H9 (cell line): ENCODE results near the gene BRMS1. TPM values are rescaled to one million over a fixed set of nuclear protein-coding genes. Genes with fewer than 3 reads are reported as not detected.

ENCODE experiments used
- DNase-seq: peaks from one replicate; pipeline ENCODE4 v3.0.0-alpha.2; 2017
- H2AFZ ChIP-seq: one replicate; pipeline ENCODE4 v1.6.1; 2013; ENCODE audit warnings: mild to moderate bottlenecking, low read length, control low read depth, moderate library complexity
- H2AK5ac ChIP-seq: 2 replicates; pipeline ENCODE4 v1.6.1; 2013; ENCODE audit warnings: low read length, control low read depth, mixed read lengths; ENCODE audit not compliant: insufficient read length
- H2BK120ac ChIP-seq: one replicate; pipeline ENCODE4 v1.6.1; 2013; ENCODE audit warnings: low read depth, mild to moderate bottlenecking, low read length, control low read depth, inconsistent platforms; ENCODE audit not compliant: poor library complexity, severe bottlenecking
- H2BK12ac ChIP-seq: 2 replicates; pipeline ENCODE4 v1.6.1; 2013; ENCODE audit warnings: low read length, control low read depth, mixed read lengths, low read depth; ENCODE audit not compliant: insufficient read length
- H2BK15ac ChIP-seq: 2 replicates; pipeline ENCODE4 v1.6.1; 2013; ENCODE audit warnings: low read depth, low read length, control low read depth
- H2BK20ac ChIP-seq: one replicate; pipeline ENCODE4 v1.6.1; 2013; ENCODE audit warnings: low read depth, mild to moderate bottlenecking, low read length, control low read depth, inconsistent platforms; ENCODE audit not compliant: poor library complexity, severe bottlenecking
- H2BK5ac ChIP-seq: 2 replicates; pipeline ENCODE4 v1.6.1; 2013; ENCODE audit warnings: low read length, control low read depth, mixed read lengths; ENCODE audit not compliant: insufficient read length
- H3K14ac ChIP-seq: 2 replicates; pipeline ENCODE4 v1.6.1; 2013; ENCODE audit warnings: low read length, control low read depth; ENCODE audit not compliant: insufficient read depth
- H3K18ac ChIP-seq: 2 replicates; pipeline ENCODE4 v1.6.1; 2013; ENCODE audit warnings: low read depth, mild to moderate bottlenecking, mixed read lengths, low read length, control low read depth; ENCODE audit not compliant: insufficient read length
- H3K23ac ChIP-seq: 2 replicates; pipeline ENCODE4 v1.6.1; 2013; ENCODE audit warnings: low read length, control low read depth, mixed read lengths, low read depth; ENCODE audit not compliant: insufficient read length
- H3K23me2 ChIP-seq: 2 replicates; pipeline ENCODE4 v1.6.1; 2013; ENCODE audit warnings: low read depth, mild to moderate bottlenecking, mixed read lengths, low read length, control low read depth; ENCODE audit not compliant: insufficient read length, poor library complexity, severe bottlenecking
- H3K27ac ChIP-seq: 2 replicates; pipeline ENCODE4 v1.5.1; 2013; ENCODE audit warnings: low read length, control low read depth, mixed read lengths, low read depth; ENCODE audit not compliant: insufficient read length
- H3K27me3 ChIP-seq: 2 replicates; pipeline ENCODE4 v1.6.1; 2013; ENCODE audit warnings: low read length, control low read depth, inconsistent platforms; ENCODE audit not compliant: insufficient read depth
- H3K4ac ChIP-seq: 2 replicates; pipeline ENCODE4 v1.6.1; 2013; ENCODE audit warnings: low read depth, mild to moderate bottlenecking, control low read depth, inconsistent platforms, low read length, moderate library complexity
- H3K4me1 ChIP-seq: 2 replicates; pipeline ENCODE4 v1.6.1; 2013; ENCODE audit warnings: low read length, control low read depth, inconsistent platforms; ENCODE audit not compliant: insufficient read depth
- H3K4me2 ChIP-seq: 2 replicates; pipeline ENCODE4 v1.6.1; 2013; ENCODE audit warnings: low read length, control low read depth, mixed read lengths; ENCODE audit not compliant: insufficient read length, insufficient read depth
- H3K56ac ChIP-seq: 2 replicates; pipeline ENCODE4 v1.6.1; 2013; ENCODE audit warnings: low read depth, mild to moderate bottlenecking, mixed read lengths, low read length, control low read depth; ENCODE audit not compliant: insufficient read length
- H3K79me1 ChIP-seq: 2 replicates; pipeline ENCODE4 v1.6.1; 2013; ENCODE audit warnings: low read depth, mild to moderate bottlenecking, moderate library complexity, low read length, control low read depth, inconsistent platforms; ENCODE audit not compliant: insufficient read depth, poor library complexity, severe bottlenecking
- H3K79me2 ChIP-seq: 2 replicates; pipeline ENCODE4 v1.6.1; 2013; ENCODE audit warnings: low read length, control low read depth, inconsistent platforms; ENCODE audit not compliant: insufficient read depth
- H3K9ac ChIP-seq: 2 replicates; pipeline ENCODE4 v1.6.1; 2013; ENCODE audit warnings: low read length, control low read depth, mixed read lengths; ENCODE audit not compliant: insufficient read length; ENCODE audit errors: extremely low read depth
- H3K9me3 ChIP-seq: one replicate; pipeline ENCODE4 v1.6.1; 2013; ENCODE audit warnings: low read depth, low read length, inconsistent platforms; ENCODE audit not compliant: control insufficient read depth
- H3T11ph ChIP-seq: one replicate; pipeline ENCODE4 v1.6.1; 2013; ENCODE audit warnings: mild to moderate bottlenecking, low read length, control low read depth, inconsistent platforms
- H4K20me1 ChIP-seq: one replicate; pipeline ENCODE4 v1.6.1; 2013; ENCODE audit not compliant: control insufficient read depth, insufficient read length, insufficient read depth
- H4K5ac ChIP-seq: 2 replicates; pipeline ENCODE4 v1.6.1; 2013; ENCODE audit warnings: low read depth, mild to moderate bottlenecking, mixed read lengths, low read length, control low read depth; ENCODE audit not compliant: insufficient read length
- H4K8ac ChIP-seq: replicated peaks from 2 replicates; pipeline ENCODE4 v1.6.1; 2013; ENCODE audit warnings: low read length, control low read depth, mixed read lengths, low read depth; ENCODE audit not compliant: insufficient read length
- H4K91ac ChIP-seq: 2 replicates; pipeline ENCODE4 v1.6.1; 2013; ENCODE audit warnings: low read depth, mild to moderate bottlenecking, moderate library complexity, mixed read lengths, low read length, control low read depth; ENCODE audit not compliant: insufficient read length
- H3K27ac Mint-ChIP-seq, 3 experiments: 2 replicates in 2 of 3; 3 replicates in 1 of 3; pipeline ENCODE4 v1.8.0; 2020 to 2021; ENCODE audit warnings: mixed read lengths in 3 of 3, mild to moderate bottlenecking in 1 of 3, moderate library complexity in 1 of 3
- H3K27me3 Mint-ChIP-seq: 2 replicates; pipeline ENCODE4 v1.8.0; 2021; ENCODE audit warnings: low read depth, mild to moderate bottlenecking, moderate library complexity, mixed read lengths
- H3K36me3 Mint-ChIP-seq, 3 experiments: 2 replicates in 2 of 3; 3 replicates in 1 of 3; pipeline ENCODE4 v1.8.0; 2020 to 2021; ENCODE audit warnings: low read depth in 3 of 3, mixed read lengths in 3 of 3; ENCODE audit not compliant: insufficient read depth in 1 of 3
- H3K4me1 Mint-ChIP-seq, 2 experiments: 2 replicates each; pipeline ENCODE4 v1.8.0; 2020; ENCODE audit warnings: mixed read lengths in 2 of 2
- H3K4me3 Mint-ChIP-seq, 2 experiments: 2 replicates in 1 of 2; 3 replicates in 1 of 2; pipeline ENCODE4 v1.8.0; 2020 to 2021; ENCODE audit warnings: mild to moderate bottlenecking in 2 of 2, mixed read lengths in 2 of 2, moderate library complexity in 1 of 2
- H3K9me3 Mint-ChIP-seq, 2 experiments: 2 replicates in 1 of 2; 3 replicates in 1 of 2; pipeline ENCODE4 v1.8.0; 2020; ENCODE audit warnings: mild to moderate bottlenecking in 2 of 2, mixed read lengths in 2 of 2, moderate library complexity in 1 of 2
- CTCF ChIP-seq: fragments of 200-600 bp; sonication (generic); conservative IDR thresholded peaks from 3 replicates; pipeline ENCODE4 v1.8.0; 2021; ENCODE audit warnings: antibody characterized with exemption, mild to moderate bottlenecking
- WGBS: extraction: QIAGEN DNeasy Blood & Tissue Kit; methylation state at CpG from one replicate; pipeline ENCODE4 v1.1.7; 2013; ENCODE audit warnings: missing lambda C conversion rate, low lambda C conversion rate, mixed read lengths; ENCODE audit not compliant: insufficient read length; ENCODE audit errors: extremely low coverage; 5-methylcytosine and 5-hydroxymethylcytosine counted together
- total RNA-seq: library from RNA; stranded (reverse); gene quantifications from 2 replicates; pipeline ENCODE4 v1.2.1, GENCODE V29; 2021

BRMS1 gene
- total RNA-seq, 1 experiment from 2014 or later, result 50.1 TPM

GRCh38 chr11:66360406-66361073 lies 15.6 kb upstream of the BRMS1 start:
- Histone ChIP-seq H3K9me3 (no peaks in the 10 kb centered on the region), H3K4me1 (peaks cover 4% of the 10 kb centered on the region; the same call in 1 of the 2 replicates), H2AFZ (no peak overlapping the region), H2BK15ac (no peak overlapping the region), H3K79me2 (no peaks in the 10 kb centered on the region), H4K8ac (no peak overlapping the region), H3K56ac (no peak overlapping the region), H2BK12ac (no peak overlapping the region), H3K9ac (no peak overlapping the region), H3K79me1 (no peaks in the 10 kb centered on the region), H2BK120ac (no peak overlapping the region), H4K91ac (no peak overlapping the region), H2BK5ac (no peak overlapping the region), H3K27me3 (no peaks in the 10 kb centered on the region), H3K23ac (no peak overlapping the region), H3K23me2 (no peaks in the 10 kb centered on the region), H3K4ac (no peak overlapping the region), H3K14ac (no peak overlapping the region), H2AK5ac (no peak overlapping the region), H4K20me1 (no peaks in the 10 kb centered on the region), H2BK20ac (no peak overlapping the region), H3K4me2 (no peak overlapping the region), H3K18ac (no peak overlapping the region), H3K27ac (no peak overlapping the region), H3T11ph (no peak overlapping the region), H4K5ac (no peak overlapping the region)
- Mint-ChIP-seq H3K9me3 (no peaks in the 10 kb centered on the region), H3K27ac (peak overlapping the region; percentile 61 to 82 (median 78); a peak in 5 of 7 replicates), H3K4me1 (peaks cover 7 to 8% of the 10 kb centered on the region in 2 experiments), H3K36me3 (peaks cover 13 to 43% (median 33%) of the 10 kb centered on the region in 3 experiments; a peak in 6 of 7 replicates), H3K27me3 (no peaks in the 10 kb centered on the region), H3K4me3 (no peak overlapping the region)
- no peak for TF ChIP-seq CTCF
- WGBS, result no CpG with 5 or more reads among the region's 15 CpGs
- DNase-seq, result no peak
